Tibial nerve (tissue), 4 donors: ENCODE results near the gene LRRTM3. TPM values are rescaled to one million over a fixed set of nuclear protein-coding genes. Genes with fewer than 3 reads are reported as not detected.

ENCODE experiments used
- DNase-seq, 2 donors: peaks; one replicate each; pipeline ENCODE4 v3.0.0-alpha.2; 2019; ENCODE audit warnings: low spot score in 2 of 2
- H3K27ac ChIP-seq, 4 donors: fragments of 200-600 bp; sonication (generic) in 3 of 4; one replicate each; pipeline ENCODE4 v1.5.1; 2017 to 2019; ENCODE audit warnings: mild to moderate bottlenecking in 1 of 4
- H3K27me3 ChIP-seq, 2 donors: fragments of 200-600 bp; sonication (generic) in 1 of 2; one replicate each; pipeline versions ENCODE4 v1.5.1 to v1.6.0; 2017 to 2019
- H3K36me3 ChIP-seq, 3 donors: fragments of 200-600 bp; sonication (generic); one replicate each; pipeline ENCODE4 v1.5.1; 2018 to 2019
- H3K4me1 ChIP-seq, 4 donors: fragments of 200-600 bp; sonication (generic) in 3 of 4; one replicate each; pipeline ENCODE4 v1.5.1; 2017 to 2019
- H3K4me3 ChIP-seq, 4 donors: fragments of 200-600 bp; sonication (generic) in 3 of 4; one replicate each; pipeline ENCODE4 v1.5.1; 2017 to 2019; ENCODE audit warnings: mild to moderate bottlenecking in 1 of 4, moderate library complexity in 1 of 4
- H3K9me3 ChIP-seq, 4 donors: fragments of 200-600 bp; sonication (generic) in 3 of 4; one replicate each; pipeline ENCODE4 v1.5.1; 2017 to 2019
- CTCF ChIP-seq, 5 experiments: fragments of 200-600 bp in 3 of 5; fragments of 450-650 bp in 2 of 5; sonication (generic) in 3 of 5; IDR thresholded peaks; one replicate each; pipeline ENCODE4 v1.5.1; 2016 to 2019; ENCODE audit warnings: antibody characterized with exemption in 5 of 5, mild to moderate bottlenecking in 3 of 5, moderate library complexity in 2 of 5
- EP300 ChIP-seq, 2 donors: sonication (generic); formaldehyde crosslinking; IDR thresholded peaks; one replicate each; pipeline ENCODE4 v1.6.1; 2017; ENCODE audit warnings: antibody characterized with exemption in 2 of 2, mild to moderate bottlenecking in 1 of 2
- POLR2A ChIP-seq, 2 donors: fragments of 450-650 bp; IDR thresholded peaks; one replicate each; pipeline ENCODE4 v1.6.1; 2017; ENCODE audit warnings: antibody characterized with exemption in 2 of 2, mild to moderate bottlenecking in 2 of 2, moderate library complexity in 2 of 2
- WGBS, 2 donors: methylation state at CpG; one replicate each; pipeline ENCODE4 v1.1.5; 2018; 5-methylcytosine and 5-hydroxymethylcytosine counted together
- total RNA-seq, 4 donors: library from RNA; depleted of rRNA; stranded (reverse); fragments of >200 nt; gene quantifications; one replicate each; pipeline ENCODE4 v1.1.0, GENCODE V29; 2016

LRRTM3 gene
- total RNA-seq, 4 donors from 2014 or later: 0.42 TPM; not detected in 3

GRCh38 chr10:67079126-67079525 lies 153.3 kb downstream of the LRRTM3 start:
- Histone ChIP-seq H3K4me1 (no peaks in the 10 kb centered on the region), H3K27me3 (no peaks in the 10 kb centered on the region), H3K27ac (no peak overlapping the region), H3K4me3 (no peak overlapping the region), H3K9me3 (no peaks in the 10 kb centered on the region), H3K36me3 (no peaks in the 10 kb centered on the region)
- peak; percentile 14 for DNase-seq
- TF ChIP-seq POLR2A (IDR thresholded peaks at IDR 0.05) (no peak), CTCF (IDR thresholded peaks at IDR 0.05) (no peak), EP300 (IDR thresholded peaks at IDR 0.05) (no peak)
- WGBS, 2 donors: 40 to 50% methylated on average over 4 of the region's 4 CpGs

GRCh38 chr10:67086327-67087134 lies 160.7 kb downstream of the LRRTM3 start:
- 24 to 31% methylated on average over 2 of the region's 2 CpGs for WGBS, 2 donors
- Histone ChIP-seq H3K9me3 (no peaks in the 10 kb centered on the region), H3K27me3 (no peaks in the 10 kb centered on the region), H3K27ac (no peak overlapping the region), H3K4me1 (no peaks in the 10 kb centered on the region), H3K36me3 (no peaks in the 10 kb centered on the region), H3K4me3 (no peak overlapping the region)
- no peak for TF ChIP-seq EP300 (IDR thresholded peaks at IDR 0.05)
- DNase-seq: no peak

- Histone ChIP-seq H3K27ac (no peak overlapping the region), H3K27me3 (no peaks in the 10 kb centered on the region), H3K4me3 (no peak overlapping the region), H3K36me3 (no peaks in the 10 kb centered on the region), H3K9me3 (no peaks in the 10 kb centered on the region), H3K4me1 (no peaks in the 10 kb centered on the region)
- TF ChIP-seq CTCF (IDR thresholded peaks at IDR 0.05) (no peak), EP300 (IDR thresholded peaks at IDR 0.05) (no peak), POLR2A (IDR thresholded peaks at IDR 0.05) (no peak)
- DNase-seq: no peak
These were observed 161.2 kb downstream of the LRRTM3 start for GRCh38 chr10:67087135-67087425.

GRCh38 chr10:67088036-67088435 lies 162.2 kb downstream of the LRRTM3 start:
- no peak for DNase-seq
- no peak overlapping the region for H3K4me3 ChIP-seq
- no peaks in the 10 kb centered on the region for H3K27me3 ChIP-seq
- H3K36me3 ChIP-seq: no peaks in the 10 kb centered on the region
- TF ChIP-seq POLR2A (IDR thresholded peaks at IDR 0.05) (no peak), CTCF (IDR thresholded peaks at IDR 0.05) (no peak), EP300 (IDR thresholded peaks at IDR 0.05) (no peak)
- no peaks in the 10 kb centered on the region for H3K9me3 ChIP-seq
- no peak overlapping the region for H3K27ac ChIP-seq
- no peaks in the 10 kb centered on the region for H3K4me1 ChIP-seq
- 41 to 49% methylated on average over 1 of the region's 1 CpG for WGBS, 2 donors

GRCh38 chr10:67095531-67095930 lies 169.7 kb downstream of the LRRTM3 start:
- WGBS, 2 donors: 47 to 52% methylated on average over 2 of the region's 2 CpGs
- Histone ChIP-seq H3K4me1 (no peaks in the 10 kb centered on the region), H3K27ac (no peak overlapping the region), H3K9me3 (no peaks in the 10 kb centered on the region), H3K36me3 (no peaks in the 10 kb centered on the region), H3K27me3 (no peaks in the 10 kb centered on the region), H3K4me3 (no peak overlapping the region)
- no peak for TF ChIP-seq CTCF (IDR thresholded peaks at IDR 0.05)
- TF ChIP-seq EP300 (IDR thresholded peaks at IDR 0.05): no peak
- TF ChIP-seq POLR2A (IDR thresholded peaks at IDR 0.05): no peak
- no peak for DNase-seq

- Histone ChIP-seq H3K4me3 (no peak overlapping the region), H3K27ac (no peak overlapping the region), H3K4me1 (no peaks in the 10 kb centered on the region), H3K27me3 (no peaks in the 10 kb centered on the region), H3K9me3 (no peaks in the 10 kb centered on the region), H3K36me3 (no peaks in the 10 kb centered on the region)
- WGBS, 2 donors: 51 to 58% methylated on average over 2 of the region's 2 CpGs
- no peak for DNase-seq
- no peak for TF ChIP-seq CTCF (IDR thresholded peaks at IDR 0.05)
- no peak for TF ChIP-seq EP300 (IDR thresholded peaks at IDR 0.05)
- no peak for TF ChIP-seq POLR2A (IDR thresholded peaks at IDR 0.05)
These were observed 172.6 kb downstream of the LRRTM3 start for GRCh38 chr10:67098461-67098860.
